Non-pigmented ciliary epithelial cell (primary cell): ENCODE measurements around the gene OR4C5.
"Not testable (repeated sequence)": the region's sequence is repeated elsewhere in the genome, so short reads cannot be mapped to it uniquely, and the experiment has no call there.

Experiments used
- DNase-seq: peaks from one replicate; pipeline ENCODE4 v3.0.0-alpha.2; 2010; ENCODE audit warnings: low read depth

OR4C5 gene

GRCh38 chr11:48366365-48366764, at the start of gene OR4C5:
TSS of gene OR4C5 (minus strand) at chr11:48366465. CDS start at chr11:48366465, 0 bp downstream.
- DNase-seq: no peak

- DNase-seq: no peak
These were observed 18.4 kb upstream of the OR4C5 start for GRCh38 chr11:48384670-48385069.

GRCh38 chr11:48384151-48384550, 17.9 kb upstream of the OR4C5 start:
- DNase-seq: not testable (repeated sequence)

GRCh38 chr11:48361289-48361688, 5.0 kb downstream of the OR4C5 start:
- DNase-seq: not testable (repeated sequence)

GRCh38 chr11:48354677-48355076, 11.6 kb downstream of the OR4C5 start:
- no peak for DNase-seq

- no peak for DNase-seq
These were observed 12.3 kb downstream of the OR4C5 start for GRCh38 chr11:48354013-48354412.

GRCh38 chr11:48346286-48346685, 20.0 kb downstream of the OR4C5 start:
- DNase-seq: not testable (repeated sequence)

- DNase-seq: not testable (repeated sequence)
These were observed 23.8 kb downstream of the OR4C5 start for GRCh38 chr11:48342505-48342904.

- no peak for DNase-seq
These were observed 24.8 kb downstream of the OR4C5 start for GRCh38 chr11:48341466-48341865.

- DNase-seq: not testable (repeated sequence)
These were observed 41.6 kb downstream of the OR4C5 start, which contains the start of gene OR4C3 for GRCh38 chr11:48324620-48325019. TSS of gene OR4C3 (plus strand) at chr11:48324920. CDS start at chr11:48325022, 102 bp downstream.

GRCh38 chr11:48319813-48320212, 46.5 kb downstream of the OR4C5 start:
- DNase-seq: not testable (repeated sequence)
